GM04504 (cell line): Measurements from ENCODE around the gene RPA3.

Experiments
- DNase-seq: peaks from one replicate; pipeline ENCODE4 v3.0.0-alpha.2; 2012; ENCODE audit warnings: low read depth

Gene RPA3

DNA sequence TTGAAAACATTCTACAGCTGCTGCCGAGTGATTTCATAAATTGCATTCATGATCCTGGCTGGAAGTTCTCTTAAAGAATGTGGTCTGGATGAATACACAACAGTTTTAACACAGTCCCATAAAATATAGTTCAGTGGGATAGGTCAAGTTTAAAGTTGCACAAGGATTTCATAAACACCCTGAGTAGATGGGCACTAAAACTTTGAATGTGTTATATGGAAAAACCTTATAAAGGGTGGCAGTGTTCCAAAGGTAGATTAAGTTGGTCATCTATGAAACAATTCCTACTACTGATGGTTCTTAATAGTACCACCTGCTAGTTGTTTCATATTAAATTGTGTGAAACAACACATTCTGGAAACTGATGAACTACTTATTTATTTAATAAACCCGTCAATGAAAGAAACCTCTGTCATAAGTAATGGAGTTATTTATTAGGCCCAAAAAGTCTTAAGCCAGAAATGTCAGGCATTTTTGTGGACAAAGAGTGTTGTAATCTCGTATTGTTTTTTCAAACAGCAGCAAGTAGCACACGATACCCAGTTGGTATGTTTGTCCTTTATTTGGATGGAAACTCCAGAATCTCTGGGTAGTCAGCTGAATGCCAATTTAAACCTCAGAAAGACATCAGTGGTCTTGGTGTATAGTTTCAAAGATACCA, 14.3 kb upstream of the RPA3 start:
- DNase-seq: peak; percentile 70

DNA sequence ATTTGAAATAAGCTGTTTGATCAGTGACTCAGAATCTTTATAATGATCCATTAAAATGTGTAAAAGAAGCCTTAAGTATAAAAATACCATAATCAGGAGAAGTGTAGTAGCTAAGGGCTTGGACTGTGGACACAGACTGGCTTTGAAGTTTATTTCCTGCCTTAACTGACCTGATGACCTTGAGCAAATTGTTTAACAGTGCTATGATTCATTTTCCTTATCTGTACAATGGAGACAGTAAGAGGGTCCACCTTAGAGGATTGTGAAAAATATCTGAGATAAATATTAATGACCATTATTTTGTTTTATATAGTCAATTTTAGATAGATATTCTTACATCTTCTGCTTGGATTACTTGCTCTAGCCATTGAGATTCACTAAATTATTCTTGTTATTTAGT, 13.3 kb upstream of the RPA3 start:
- no peak for DNase-seq

- DNase-seq: no peak
These were observed 2.6 kb upstream of the RPA3 start for GRCh38 chr7:7720750-7721621.

GRCh38 chr7:7720193-7720592, 1.8 kb upstream of the RPA3 start:
- no peak for DNase-seq

GRCh38 chr7:7719236-7719635, 829 bp upstream of the RPA3 start:
- peak; percentile 75 for DNase-seq

- DNase-seq: no peak
These were observed 4.7 kb downstream of the RPA3 start for GRCh38 chr7:7713730-7714129.

DNA sequence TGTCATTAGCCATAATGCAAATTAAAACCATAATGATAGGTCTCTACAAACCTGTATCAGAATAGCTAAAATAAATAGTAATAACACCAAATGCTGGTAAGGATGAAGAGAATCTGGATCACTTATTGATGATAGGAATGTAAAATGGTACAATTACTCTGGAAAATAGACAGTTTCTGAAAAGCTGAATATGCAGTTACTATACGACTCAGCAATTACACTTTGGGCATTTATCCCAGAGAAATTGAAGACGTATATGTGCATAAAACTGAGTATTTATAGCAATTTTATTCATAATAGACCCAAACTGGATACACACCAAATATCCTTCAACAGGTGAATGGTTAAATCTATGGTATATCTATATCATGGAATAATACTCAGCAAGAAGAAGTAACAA, 7.9 kb downstream of the RPA3 start:
- DNase-seq: no peak

DNA sequence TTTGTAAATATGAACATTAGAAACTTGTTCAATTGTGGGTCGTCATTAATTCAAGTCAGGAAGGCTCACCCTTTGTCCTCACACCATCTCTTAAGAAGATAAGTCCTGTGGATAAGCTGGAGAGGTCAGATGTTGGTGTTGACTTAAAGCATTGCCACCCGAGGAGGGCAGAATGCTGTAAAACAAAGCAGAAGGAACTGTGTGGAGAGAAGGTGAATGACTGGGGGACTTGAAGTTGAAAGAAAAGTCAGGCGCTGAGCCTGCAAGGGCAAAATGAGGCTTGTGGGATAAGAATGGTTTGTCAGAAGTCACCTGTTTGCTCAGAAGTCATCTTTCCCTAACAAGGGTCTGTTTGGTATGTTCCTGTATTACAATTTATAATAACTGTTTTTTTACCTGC, 9.1 kb downstream of the RPA3 start:
- DNase-seq: no peak

GRCh38 chr7:7707806-7708205, 10.6 kb downstream of the RPA3 start:
- DNase-seq: no peak

GRCh38 chr7:7707246-7707645, 11.2 kb downstream of the RPA3 start:
- no peak for DNase-seq

DNA sequence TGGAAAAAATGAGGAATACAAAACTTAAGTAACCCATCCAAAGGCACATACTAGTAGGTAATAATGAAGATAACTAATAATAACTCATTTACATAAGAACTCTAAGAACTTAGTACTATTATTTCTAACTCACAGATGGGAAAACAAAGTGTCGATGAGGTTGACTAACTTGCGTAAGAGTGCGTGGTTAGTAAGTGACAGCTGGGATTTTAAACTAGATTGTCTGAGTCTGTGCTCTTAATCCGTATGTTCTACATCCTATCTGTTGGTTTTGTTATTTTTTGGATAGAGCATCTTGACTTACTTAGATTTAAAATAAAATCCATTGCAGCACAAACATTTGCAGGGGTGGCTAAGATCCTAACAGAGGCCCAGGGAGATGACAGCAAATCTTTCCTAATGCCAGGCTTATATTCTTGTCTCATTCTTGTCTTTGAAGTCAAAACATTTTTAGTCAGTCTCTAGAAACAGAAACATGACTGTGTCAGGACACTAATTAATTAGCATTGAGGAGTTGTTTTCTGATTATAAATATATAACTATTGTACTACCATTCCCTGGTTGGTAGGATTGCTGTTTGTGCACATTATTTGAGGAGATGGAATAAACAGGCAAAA, 11.7 kb downstream of the RPA3 start:
- no peak for DNase-seq

DNA sequence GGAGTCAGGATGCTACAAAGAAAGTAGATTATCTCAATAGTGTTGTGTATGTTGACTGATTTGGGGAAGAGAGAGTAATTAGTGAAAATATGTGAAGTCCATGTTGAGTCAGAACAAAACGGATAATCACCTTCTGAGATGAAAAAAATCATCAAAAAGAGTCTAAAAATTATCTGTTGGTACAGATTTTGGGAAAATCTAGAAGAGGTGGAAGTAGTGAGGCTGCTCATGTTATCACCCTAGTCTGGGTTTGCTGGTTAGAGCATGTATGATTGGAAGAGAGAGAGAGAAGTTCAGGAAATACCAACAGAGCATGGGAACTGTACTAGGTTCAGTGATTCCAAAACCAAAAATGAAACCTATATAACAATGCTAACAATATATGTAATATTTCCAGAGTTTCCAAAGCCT, 12.3 kb downstream of the RPA3 start:
- DNase-seq: no peak

DNA sequence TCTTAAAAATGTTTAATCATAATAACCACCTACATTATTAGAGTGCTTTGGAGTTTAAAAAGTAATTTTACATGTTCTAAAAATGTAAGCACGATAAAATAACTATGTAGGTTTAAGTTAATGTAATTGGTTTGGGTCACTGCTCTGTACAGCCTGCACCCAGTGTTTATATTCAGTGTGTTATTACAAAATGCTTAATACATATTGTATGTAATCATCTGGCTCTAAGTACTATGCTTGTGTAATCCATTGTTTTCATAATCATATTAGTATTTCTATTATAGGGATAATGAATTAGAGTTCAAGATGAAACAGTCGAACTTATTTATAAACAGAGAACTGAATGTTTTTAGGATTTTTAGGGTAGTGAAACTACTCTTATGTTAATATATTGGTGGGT, 13.1 kb downstream of the RPA3 start:
- no peak for DNase-seq

GRCh38 chr7:7704867-7705266, 13.5 kb downstream of the RPA3 start:
- DNase-seq: no peak

DNA sequence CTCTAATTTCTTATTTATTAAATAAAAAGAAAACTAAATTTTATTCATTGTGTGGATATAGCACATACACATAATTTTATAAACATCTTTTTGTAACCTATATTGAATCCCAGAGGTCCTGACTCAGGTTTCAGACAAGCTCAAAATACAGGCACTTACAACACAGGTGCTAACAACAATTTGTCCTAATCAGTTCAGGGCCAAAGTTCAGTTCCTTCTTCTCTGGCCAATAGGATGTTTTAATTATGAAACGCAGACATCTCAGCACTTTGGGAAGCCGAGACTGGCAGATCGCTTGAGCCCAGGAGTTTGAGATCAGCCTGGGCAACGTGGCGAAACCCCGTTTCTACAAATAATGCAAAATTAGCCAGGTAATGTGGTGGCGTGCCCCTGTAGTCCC, 15.0 kb downstream of the RPA3 start:
- DNase-seq: no peak

DNA sequence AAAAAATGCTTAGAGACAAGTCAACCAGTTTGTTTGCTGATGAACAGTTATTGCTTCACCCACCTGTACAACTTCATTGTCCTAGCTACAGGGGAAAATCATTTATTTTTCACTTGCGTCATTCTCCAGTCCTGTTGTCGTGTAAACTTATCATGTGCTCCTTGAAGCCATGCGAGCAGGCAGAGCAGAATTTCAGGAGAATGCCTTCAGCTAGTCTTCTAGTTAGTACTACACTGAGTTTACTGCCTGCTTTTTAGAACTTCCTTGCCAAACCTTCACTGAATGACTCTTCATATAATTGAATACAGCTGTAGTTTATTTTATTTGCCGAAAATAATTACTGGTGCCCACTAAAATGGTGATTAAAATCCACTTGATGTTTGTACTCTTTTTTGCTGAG, 15.6 kb downstream of the RPA3 start:
- peak; percentile 47 for DNase-seq

DNA sequence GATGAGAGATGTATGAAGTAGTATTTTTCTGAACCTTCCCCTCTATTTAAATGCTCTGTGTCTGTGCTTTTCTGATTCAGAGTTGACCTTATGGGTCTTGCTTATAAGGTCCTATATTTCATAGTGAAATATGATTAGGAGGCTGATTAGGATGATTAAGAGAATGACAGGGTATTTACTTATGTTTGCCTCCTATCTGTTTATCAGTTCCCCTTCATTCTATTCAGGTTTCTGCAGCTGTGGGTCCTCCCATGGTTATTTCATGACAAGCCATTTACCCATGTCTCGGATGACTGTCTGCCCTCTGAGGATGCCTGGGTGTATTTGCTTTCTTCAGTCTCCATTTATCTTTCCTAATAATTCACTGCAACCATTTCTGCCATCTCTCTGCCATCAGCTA, 16.9 kb downstream of the RPA3 start:
- DNase-seq: no peak

- DNase-seq: no peak
These were observed 18.4 kb downstream of the RPA3 start for GRCh38 chr7:7699970-7700369.

DNA sequence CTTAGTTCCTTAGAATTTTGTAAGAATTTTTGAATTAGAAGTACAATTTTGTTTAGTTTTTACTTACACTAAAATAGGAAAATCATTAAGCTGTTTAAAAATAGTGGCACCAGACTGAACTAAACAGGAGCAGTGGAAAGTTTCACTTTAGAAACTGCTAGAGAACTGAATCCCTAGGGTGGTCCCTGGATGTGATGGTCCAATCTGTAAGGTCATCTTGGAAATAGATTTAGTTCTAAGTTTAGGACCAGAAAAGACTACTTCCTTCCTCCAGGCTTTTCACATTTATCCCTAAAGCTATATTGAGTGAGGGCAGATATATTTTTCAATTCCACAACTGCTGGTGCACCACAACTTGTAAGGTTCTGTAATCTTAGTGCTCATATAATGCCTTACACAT, 19.0 kb downstream of the RPA3 start:
- no peak for DNase-seq

GRCh38 chr7:7698930-7699329, 19.5 kb downstream of the RPA3 start:
- no peak for DNase-seq

DNA sequence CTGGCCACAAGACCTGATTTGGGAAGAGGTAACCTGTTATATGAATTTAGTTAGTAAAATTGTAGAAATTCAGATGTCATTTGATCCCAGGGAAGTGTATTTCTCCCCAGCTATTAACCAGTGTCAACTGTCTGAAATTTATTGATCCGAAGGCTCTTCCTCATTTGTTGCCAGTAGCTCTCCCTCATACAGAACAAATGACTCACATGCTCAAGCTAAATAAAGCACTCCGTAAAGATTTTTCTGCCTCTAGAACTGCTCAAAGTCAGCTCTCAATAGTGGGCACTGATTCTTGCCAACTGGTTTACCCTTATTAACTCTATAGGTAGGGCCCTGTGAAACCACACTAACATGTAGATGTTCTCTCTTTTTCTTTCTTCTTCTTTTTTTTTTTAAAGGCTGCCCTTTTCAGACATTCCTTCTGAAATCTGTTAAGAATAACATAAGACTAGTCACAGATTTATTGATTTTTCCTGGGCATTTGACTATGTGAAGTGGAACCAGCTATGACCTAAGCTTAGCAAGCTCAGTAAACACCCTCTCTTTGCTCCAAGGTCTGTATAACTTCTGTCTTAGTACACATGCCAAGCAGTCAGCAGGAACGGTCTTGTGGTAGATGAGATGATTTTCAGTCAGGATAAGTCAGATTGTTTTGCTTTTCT, 21.8 kb downstream of the RPA3 start:
- no peak for DNase-seq

DNA sequence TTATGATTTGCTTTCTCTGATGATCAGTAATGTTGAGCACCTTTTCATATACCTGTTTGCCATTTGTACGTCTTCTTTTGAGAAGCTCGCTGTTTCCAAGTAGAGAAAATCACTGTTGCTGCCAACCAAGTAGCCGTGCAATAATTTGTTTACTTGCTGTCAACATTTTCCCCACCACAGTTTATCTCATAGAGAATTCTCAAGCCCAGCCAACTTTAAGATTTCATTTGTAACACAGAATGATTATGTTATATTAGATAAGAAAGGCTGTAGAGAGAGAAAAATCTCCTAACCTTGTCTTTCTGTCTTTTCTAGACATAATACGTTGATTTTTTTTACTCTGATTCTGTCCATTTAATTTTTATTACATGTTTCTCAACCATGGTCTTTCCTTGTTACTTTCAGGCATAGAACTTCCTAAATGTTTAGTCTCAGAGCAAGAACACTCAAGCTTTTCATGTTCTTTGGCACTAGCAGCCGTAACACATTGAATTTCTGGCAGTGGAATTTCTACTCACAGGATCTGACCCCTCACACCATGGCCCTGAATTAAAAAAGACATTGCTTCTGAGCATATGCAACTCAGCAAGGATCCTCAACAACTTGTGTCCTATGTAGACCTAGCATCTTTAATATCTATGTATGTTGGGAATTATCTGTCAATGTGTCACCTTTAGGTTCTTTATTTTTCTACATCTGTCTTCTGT, 23.1 kb downstream of the RPA3 start:
- no peak for DNase-seq
